ENCODE results near the gene ADGRL3.
"Not testable (repeated sequence)": the region's sequence is repeated elsewhere in the genome, so short reads cannot be mapped to it uniquely, and the experiment has no call there.

ADGRL3 gene

DNA sequence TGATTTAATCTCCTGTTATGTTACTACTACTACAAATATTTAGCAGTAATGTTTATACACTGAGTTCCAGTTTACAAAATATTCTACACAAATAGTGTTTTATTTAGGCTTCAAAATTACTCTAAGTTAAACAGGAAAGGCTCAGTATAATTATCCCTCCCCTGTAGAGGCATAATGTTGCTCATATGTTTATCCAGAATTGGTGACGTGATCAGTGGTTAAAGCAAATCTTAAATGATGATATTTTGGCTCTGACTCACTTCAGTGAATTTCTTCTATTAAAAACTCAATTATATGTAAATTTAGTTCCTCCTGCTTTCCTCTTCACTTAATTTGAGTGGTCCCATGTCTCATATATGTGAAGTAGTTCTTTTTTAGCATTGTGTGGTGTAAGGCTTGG, 438.5 kb downstream of the ADGRL3 start:
- no peaks in the 10 kb centered on the region for H4K20me1 ChIP-seq (ENCODE audit: insufficient read depth, low read length)
- no peak overlapping the region for H3K4me2 ChIP-seq (ENCODE audit: insufficient read depth, low read length)
- no peaks in the 10 kb centered on the region for H3K27me3 ChIP-seq (ENCODE audit: insufficient read depth, low read length, poor library complexity)
- DNase-seq: no peak
- no peaks in the 10 kb centered on the region for H3K9me3 ChIP-seq (ENCODE audit: insufficient read depth, low read length, severe bottlenecking)
- H3K36me3 ChIP-seq (ENCODE audit: insufficient read depth, low read length): no peaks in the 10 kb centered on the region
- no peak overlapping the region for H3K27ac ChIP-seq (ENCODE audit: low read length)
- TF ChIP-seq EZH2 (IDR thresholded peaks at IDR 0.05; ENCODE audit: borderline replicate concordance, low read depth, low read length, severe bottlenecking): no peak
- no peak for TF ChIP-seq CTCF (IDR thresholded peaks at IDR 0.05; ENCODE audit: borderline replicate concordance, extremely low read depth, low read length, poor library complexity, severe bottlenecking)
- no peak for ATAC-seq (ENCODE audit: insufficient read depth, low read depth)
- H2AFZ ChIP-seq (ENCODE audit: low read depth, low read length): no peak overlapping the region
- no peaks in the 10 kb centered on the region for H3K79me2 ChIP-seq (ENCODE audit: insufficient read depth, low read length)
- H3K9ac ChIP-seq (ENCODE audit: low read depth, low read length): no peak overlapping the region
- no peaks in the 10 kb centered on the region for H3K4me1 ChIP-seq (ENCODE audit: insufficient read depth, low read length)
- H3K4me3 ChIP-seq (ENCODE audit: low read depth in 1 of 2, low read length in 2 of 2): no peak overlapping the region

GRCh38 chr4:61646746-61647350, 446.7 kb downstream of the ADGRL3 start:
- H3K4me1 ChIP-seq (ENCODE audit: insufficient read depth, low read length); DNase-seq; H3K27ac ChIP-seq (ENCODE audit: low read length); H3K79me2 ChIP-seq (ENCODE audit: insufficient read depth, low read length); H3K27me3 ChIP-seq (ENCODE audit: insufficient read depth, low read length, poor library complexity); H2AFZ ChIP-seq (ENCODE audit: low read depth, low read length); H3K9me3 ChIP-seq (ENCODE audit: insufficient read depth, low read length, severe bottlenecking); H3K4me3 ChIP-seq (ENCODE audit: low read depth in 1 of 2, low read length in 2 of 2); H3K36me3 ChIP-seq (ENCODE audit: insufficient read depth, low read length); H4K20me1 ChIP-seq (ENCODE audit: insufficient read depth, low read length); H3K9ac ChIP-seq (ENCODE audit: low read depth, low read length); ATAC-seq (ENCODE audit: insufficient read depth, low read depth); H3K4me2 ChIP-seq (ENCODE audit: insufficient read depth, low read length): not testable (repeated sequence)

DNA sequence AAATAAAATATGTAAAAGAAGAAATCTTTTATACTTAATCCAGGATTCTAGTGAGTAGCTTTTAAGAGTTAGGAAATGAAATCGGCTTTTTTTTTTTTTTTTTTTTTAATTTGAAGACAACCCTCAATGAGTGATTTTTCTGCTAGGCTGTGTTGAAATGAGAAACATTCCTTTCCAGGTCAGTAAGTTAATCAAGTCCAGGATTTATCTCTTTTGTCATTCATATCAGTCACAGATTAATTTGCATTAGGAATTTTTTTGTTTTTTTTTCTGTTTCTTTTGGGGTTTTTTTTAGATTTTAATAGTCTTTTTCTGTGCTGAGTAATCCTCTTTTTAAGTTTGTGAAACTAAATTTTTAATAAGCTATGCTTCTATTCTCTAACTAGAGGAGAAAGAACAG, 448.1 kb downstream of the ADGRL3 start:
- H3K9me3 ChIP-seq (ENCODE audit: insufficient read depth, low read length, severe bottlenecking): no peaks in the 10 kb centered on the region
- DNase-seq (no peak), ATAC-seq (ENCODE audit: insufficient read depth, low read depth) (no peak)
- H3K36me3 ChIP-seq (ENCODE audit: insufficient read depth, low read length): no peaks in the 10 kb centered on the region
- no peak overlapping the region for H3K9ac ChIP-seq (ENCODE audit: low read depth, low read length)
- H2AFZ ChIP-seq (ENCODE audit: low read depth, low read length): no peak overlapping the region
- H3K27ac ChIP-seq (ENCODE audit: low read length): no peak overlapping the region
- no peaks in the 10 kb centered on the region for H3K27me3 ChIP-seq (ENCODE audit: insufficient read depth, low read length, poor library complexity)
- H3K4me2 ChIP-seq (ENCODE audit: insufficient read depth, low read length): no peak overlapping the region
- no peaks in the 10 kb centered on the region for H4K20me1 ChIP-seq (ENCODE audit: insufficient read depth, low read length)
- no peaks in the 10 kb centered on the region for H3K79me2 ChIP-seq (ENCODE audit: insufficient read depth, low read length)
- TF ChIP-seq CTCF (IDR thresholded peaks at IDR 0.05; ENCODE audit: borderline replicate concordance, extremely low read depth, low read length, poor library complexity, severe bottlenecking) (no peak), EZH2 (IDR thresholded peaks at IDR 0.05; ENCODE audit: borderline replicate concordance, low read depth, low read length, severe bottlenecking) (no peak)
- H3K4me1 ChIP-seq (ENCODE audit: insufficient read depth, low read length): no peaks in the 10 kb centered on the region
- no peak overlapping the region for H3K4me3 ChIP-seq (ENCODE audit: low read depth in 1 of 2, low read length in 2 of 2)

GRCh38 chr4:61657016-61657415, 456.9 kb downstream of the ADGRL3 start:
- H3K27ac ChIP-seq (ENCODE audit: low read length): no peak overlapping the region
- no peak for TF ChIP-seq EZH2 (IDR thresholded peaks at IDR 0.05; ENCODE audit: borderline replicate concordance, low read depth, low read length, severe bottlenecking)
- TF ChIP-seq CTCF (IDR thresholded peaks at IDR 0.05; ENCODE audit: borderline replicate concordance, extremely low read depth, low read length, poor library complexity, severe bottlenecking): no peak
- H3K4me3 ChIP-seq (ENCODE audit: low read depth in 1 of 2, low read length in 2 of 2): no peak overlapping the region
- ATAC-seq (ENCODE audit: insufficient read depth, low read depth): no peak
- no peaks in the 10 kb centered on the region for H3K79me2 ChIP-seq (ENCODE audit: insufficient read depth, low read length)
- no peaks in the 10 kb centered on the region for H3K27me3 ChIP-seq (ENCODE audit: insufficient read depth, low read length, poor library complexity)
- peaks cover 2% of the 10 kb centered on the region for H3K9me3 ChIP-seq (ENCODE audit: insufficient read depth, low read length, severe bottlenecking)
- no peaks in the 10 kb centered on the region for H3K36me3 ChIP-seq (ENCODE audit: insufficient read depth, low read length)
- no peak overlapping the region for H3K9ac ChIP-seq (ENCODE audit: low read depth, low read length)
- no peak for DNase-seq
- H3K4me1 ChIP-seq (ENCODE audit: insufficient read depth, low read length): no peaks in the 10 kb centered on the region
- no peaks in the 10 kb centered on the region for H4K20me1 ChIP-seq (ENCODE audit: insufficient read depth, low read length)
- H3K4me2 ChIP-seq (ENCODE audit: insufficient read depth, low read length): no peak overlapping the region
- no peak overlapping the region for H2AFZ ChIP-seq (ENCODE audit: low read depth, low read length)
